SU-DHL-6 (cell line): Measurements from ENCODE around the gene PAX4.

ENCODE experiments used
- H2AFZ ChIP-seq: fragments of 200-600 bp; sonication (generic); 2 replicates; pipeline ENCODE4 v1.6.1; 2014; ENCODE audit warnings: low read depth, mild to moderate bottlenecking, moderate library complexity, mixed read lengths, antibody characterized with exemption, low read length; ENCODE audit not compliant: severe bottlenecking
- H3F3A ChIP-seq: fragments of 200-600 bp; shearing (Covaris generic); 2 replicates; pipeline ENCODE4 v1.6.0; 2016; ENCODE audit warnings: antibody characterized with exemption, mild to moderate bottlenecking; ENCODE audit not compliant: insufficient read depth
- H3K27ac ChIP-seq: fragments of 200-600 bp; sonication (generic); 2 replicates; pipeline ENCODE4 v1.5.1; 2016; ENCODE audit warnings: low read depth, mild to moderate bottlenecking, low read length, moderate library complexity, mixed read lengths
- H3K27me3 ChIP-seq: fragments of 200-600 bp; sonication (generic), shearing (Covaris generic); 2 replicates; pipeline ENCODE4 v1.6.0; 2014; ENCODE audit warnings: mild to moderate bottlenecking, low read length
- H3K36me3 ChIP-seq: fragments of 200-600 bp; sonication (generic); 2 replicates; pipeline ENCODE4 v1.6.1; 2014; ENCODE audit warnings: mild to moderate bottlenecking, low read length, mixed read lengths
- H3K4me2 ChIP-seq: fragments of 300-600, 200-600 bp; shearing (Covaris generic), sonication (generic); 2 replicates; pipeline ENCODE4 v1.6.0; 2014; ENCODE audit warnings: low read length, low read depth, mild to moderate bottlenecking; ENCODE audit not compliant: poor library complexity, severe bottlenecking
- H3K4me3 ChIP-seq: fragments of 200-600 bp; sonication (generic); 2 replicates; pipeline ENCODE4 v1.5.1; 2014; ENCODE audit warnings: antibody characterized with exemption, low read length, mild to moderate bottlenecking, mixed read lengths; ENCODE audit not compliant: insufficient read depth, poor library complexity, severe bottlenecking
- H3K79me2 ChIP-seq: fragments of 200-600 bp; sonication (generic); 2 replicates; pipeline ENCODE4 v1.6.1; 2014; ENCODE audit warnings: mild to moderate bottlenecking, low read length, moderate library complexity; ENCODE audit not compliant: insufficient read depth
- H3K9ac ChIP-seq: fragments of 200-600 bp; sonication (generic); 2 replicates; pipeline ENCODE4 v1.7.0; 2014; ENCODE audit warnings: mild to moderate bottlenecking, low read length
- H3K9me2 ChIP-seq: fragments of 200-600 bp; sonication (generic); replicated peaks from 2 replicates; pipeline ENCODE4 v1.6.1; 2014; ENCODE audit warnings: low read length; ENCODE audit not compliant: insufficient read depth
- H3K9me3 ChIP-seq: fragments of 200-600 bp; sonication (generic); 2 replicates; pipeline ENCODE4 v1.6.1; 2014; ENCODE audit warnings: low read length, mixed read lengths; ENCODE audit not compliant: insufficient read depth
- H4K20me1 ChIP-seq: fragments of 200-600 bp; sonication (generic); 2 replicates; pipeline ENCODE4 v1.6.1; 2014; ENCODE audit warnings: low read depth, mild to moderate bottlenecking, antibody characterized with exemption, low read length, moderate library complexity, mixed read lengths
- EZH2phosphoT487 ChIP-seq: fragments of 200-600 bp; sonication (generic), shearing (Covaris generic); conservative IDR thresholded peaks from 2 replicates; pipeline ENCODE4 v1.6.1; 2018; ENCODE audit warnings: mild to moderate bottlenecking, antibody characterized with exemption, low read length, moderate library complexity, mixed read lengths
- TF ChIP-seq, protein P1 (sequence below): fragments of 200-600 bp; sonication (generic); IDR thresholded peaks from one replicate; pipeline ENCODE4 v1.5.1; 2017; ENCODE audit warnings: antibody characterized with exemption, mild to moderate bottlenecking, low read length, moderate library complexity; ENCODE audit not compliant: insufficient read depth, poor library complexity, severe bottlenecking

The PAX4 gene

DNA sequence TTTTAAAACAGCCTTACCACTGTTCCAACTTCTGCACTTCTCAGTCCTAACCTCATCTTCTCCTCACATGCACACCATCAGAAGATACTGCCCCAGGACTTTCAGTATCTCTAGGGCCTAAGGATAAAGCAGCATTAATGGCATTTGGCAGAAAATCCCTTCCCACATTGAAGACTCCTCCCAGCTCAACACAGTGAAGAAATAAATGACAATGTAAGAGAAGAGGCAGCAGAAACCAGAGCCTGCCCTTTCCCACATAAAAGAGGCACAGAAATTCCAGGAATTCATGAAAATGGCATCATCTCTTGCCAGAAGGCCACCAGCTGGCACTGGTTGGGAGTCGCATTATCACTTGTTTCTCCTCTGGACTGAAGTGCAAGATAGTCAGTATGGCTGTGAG, 36.2 kb downstream of the PAX4 start:
- no peak overlapping the region for H3K4me2 ChIP-seq

DNA sequence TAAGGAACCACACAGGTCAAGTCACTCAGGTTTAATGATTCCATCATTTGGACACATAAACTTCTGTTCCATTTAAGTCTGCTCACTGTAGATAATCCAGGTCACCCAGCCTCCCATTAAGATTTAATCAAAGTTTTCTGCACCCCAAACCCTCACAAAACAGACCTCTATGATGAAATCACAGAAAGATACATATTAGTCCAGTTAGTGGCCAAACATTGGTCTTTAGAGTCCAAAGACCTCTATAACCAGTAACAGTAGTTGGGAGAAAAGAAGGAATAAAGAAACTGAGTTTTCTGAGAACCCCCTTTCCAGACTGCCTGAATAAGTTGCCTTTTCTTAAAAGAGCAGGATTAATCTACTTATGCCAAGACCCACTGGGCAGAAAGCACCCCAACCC, 37.3 kb downstream of the PAX4 start:
- H3K4me3 ChIP-seq = no peak overlapping the region
- no peak overlapping the region for H3K4me2 ChIP-seq
- H3K27me3 ChIP-seq = no peaks in the 10 kb centered on the region
- no peak overlapping the region for H3K27ac ChIP-seq
- no peaks in the 10 kb centered on the region for H3K9me2 ChIP-seq
- TF ChIP-seq EZH2phosphoT487 = no peak
- TF ChIP-seq, protein P1, sequence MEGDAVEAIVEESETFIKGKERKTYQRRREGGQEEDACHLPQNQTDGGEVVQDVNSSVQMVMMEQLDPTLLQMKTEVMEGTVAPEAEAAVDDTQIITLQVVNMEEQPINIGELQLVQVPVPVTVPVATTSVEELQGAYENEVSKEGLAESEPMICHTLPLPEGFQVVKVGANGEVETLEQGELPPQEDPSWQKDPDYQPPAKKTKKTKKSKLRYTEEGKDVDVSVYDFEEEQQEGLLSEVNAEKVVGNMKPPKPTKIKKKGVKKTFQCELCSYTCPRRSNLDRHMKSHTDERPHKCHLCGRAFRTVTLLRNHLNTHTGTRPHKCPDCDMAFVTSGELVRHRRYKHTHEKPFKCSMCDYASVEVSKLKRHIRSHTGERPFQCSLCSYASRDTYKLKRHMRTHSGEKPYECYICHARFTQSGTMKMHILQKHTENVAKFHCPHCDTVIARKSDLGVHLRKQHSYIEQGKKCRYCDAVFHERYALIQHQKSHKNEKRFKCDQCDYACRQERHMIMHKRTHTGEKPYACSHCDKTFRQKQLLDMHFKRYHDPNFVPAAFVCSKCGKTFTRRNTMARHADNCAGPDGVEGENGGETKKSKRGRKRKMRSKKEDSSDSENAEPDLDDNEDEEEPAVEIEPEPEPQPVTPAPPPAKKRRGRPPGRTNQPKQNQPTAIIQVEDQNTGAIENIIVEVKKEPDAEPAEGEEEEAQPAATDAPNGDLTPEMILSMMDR = no peak
- H3K36me3 ChIP-seq = no peaks in the 10 kb centered on the region
- no peaks in the 10 kb centered on the region for H3F3A ChIP-seq
- peaks cover 19% of the 10 kb centered on the region for H3K79me2 ChIP-seq
- H4K20me1 ChIP-seq = no peaks in the 10 kb centered on the region
- H3K9ac ChIP-seq = no peak overlapping the region
- H3K9me3 ChIP-seq = no peaks in the 10 kb centered on the region
- H2AFZ ChIP-seq = no peak overlapping the region

More for the DNA sequence above, 36.2 kb downstream of the PAX4 start:
- H3K9me3 ChIP-seq = no peaks in the 10 kb centered on the region
- no peaks in the 10 kb centered on the region for H3K36me3 ChIP-seq
- no peaks in the 10 kb centered on the region for H3K9me2 ChIP-seq
- no peak overlapping the region for H3K4me3 ChIP-seq
- no peak overlapping the region for H3K9ac ChIP-seq
- no peaks in the 10 kb centered on the region for H3F3A ChIP-seq
- H4K20me1 ChIP-seq = no peaks in the 10 kb centered on the region
- peaks cover 19% of the 10 kb centered on the region for H3K79me2 ChIP-seq
- TF ChIP-seq EZH2phosphoT487 = no peak
- TF ChIP-seq, protein P1 = no peak
- H3K27ac ChIP-seq = no peak overlapping the region
- H2AFZ ChIP-seq = no peak overlapping the region
- no peaks in the 10 kb centered on the region for H3K27me3 ChIP-seq

DNA sequence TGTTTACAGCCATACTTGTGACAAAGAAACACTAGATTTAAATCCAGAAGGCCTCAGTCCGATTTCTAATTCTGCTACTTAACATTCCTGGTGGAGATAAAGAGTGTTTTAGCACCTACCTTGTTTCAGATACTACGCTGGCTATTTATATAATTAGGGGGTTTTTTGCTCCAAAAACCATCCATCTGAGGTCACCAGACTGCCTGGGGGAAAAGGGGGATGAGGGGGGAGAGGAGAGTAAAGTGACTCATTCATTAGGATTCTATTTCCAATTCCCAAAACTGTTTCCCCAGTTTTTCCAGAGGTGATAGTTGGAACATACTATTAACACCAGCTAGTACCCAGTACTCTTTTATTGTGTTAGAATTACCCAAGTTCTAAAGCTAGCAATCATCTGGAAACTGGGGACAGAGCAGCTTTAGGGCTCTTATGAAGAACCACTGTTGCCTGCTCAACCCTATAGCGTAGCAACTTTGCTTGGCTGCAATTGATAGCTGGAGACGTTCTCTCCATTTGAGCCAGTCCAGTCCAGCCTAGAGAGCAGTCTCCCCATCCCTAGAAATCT, 39.1 kb downstream of the PAX4 start:
- Histone ChIP-seq H3K79me2 (peaks cover 4% of the 10 kb centered on the region), H3K9me2 (no peaks in the 10 kb centered on the region), H3F3A (no peaks in the 10 kb centered on the region), H3K36me3 (no peaks in the 10 kb centered on the region), H3K4me3 (no peak overlapping the region), H3K27ac (no peak overlapping the region), H3K4me2 (no peak overlapping the region), H3K27me3 (no peaks in the 10 kb centered on the region), H3K9me3 (no peaks in the 10 kb centered on the region), H2AFZ (no peak overlapping the region), H3K9ac (no peak overlapping the region), H4K20me1 (no peaks in the 10 kb centered on the region)
- TF ChIP-seq EZH2phosphoT487 = no peak
- TF ChIP-seq, protein P1 = no peak
